Measurements from ENCODE around the gene CYP1B1. TPM values are rescaled to one million over a fixed set of nuclear protein-coding genes. Genes with fewer than 3 reads are reported as not detected.

Gene CYP1B1
- polyA plus RNA-seq, 3 donors = 63.2 to 250 (median 162) TPM

DNA sequence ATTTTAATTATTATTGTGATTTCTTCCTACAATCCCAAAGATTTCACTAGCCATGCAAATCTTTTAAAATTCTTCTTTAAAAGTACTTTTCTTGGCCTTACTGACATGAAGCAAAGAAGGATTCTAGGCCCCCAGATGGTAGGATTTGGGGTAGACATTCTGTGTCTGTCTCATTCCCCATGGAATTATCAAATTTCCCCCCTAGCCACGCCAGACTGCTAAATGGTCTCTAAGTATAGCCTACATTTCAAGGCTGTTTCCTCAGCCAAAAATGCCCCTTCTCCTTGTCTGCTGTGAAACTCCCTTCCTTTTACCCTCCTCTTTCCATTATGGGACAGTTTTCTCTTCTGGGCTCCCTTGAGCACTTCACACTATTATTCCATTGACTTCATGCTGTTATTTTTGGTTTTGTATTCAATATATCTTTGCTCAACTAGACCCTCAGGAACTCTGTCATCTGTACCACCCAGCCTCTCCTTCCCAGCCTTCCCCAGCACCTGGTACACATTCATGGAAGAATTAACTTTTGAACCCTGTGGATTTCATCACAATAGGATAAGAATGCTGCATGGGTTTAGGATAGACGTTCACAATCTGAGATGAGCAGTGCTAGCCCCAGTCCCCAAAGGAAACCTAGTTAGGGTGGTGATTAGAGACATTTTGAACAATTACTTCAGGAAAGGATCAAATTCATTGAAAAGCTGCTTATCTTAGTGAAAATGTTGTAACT is 21.5 kb upstream of the CYP1B1 start:
- no peak overlapping the region for H3K4me2 ChIP-seq (replicated peaks; ENCODE audit: extremely low read depth, low read length, poor library complexity, severe bottlenecking)

More for the DNA sequence above, 21.5 kb upstream of the CYP1B1 start:
- Histone ChIP-seq H3K9ac (ENCODE audit: insufficient read depth, low read length, poor library complexity, severe bottlenecking) (no peak overlapping the region), H3K9me3 (replicated peaks in 1 of 2; ENCODE audit: control insufficient read depth in 1 of 2, insufficient read depth in 1 of 2, low read length in 2 of 2) (no peaks in the 10 kb centered on the region), H3K4me1 (ENCODE audit: control insufficient read depth in 1 of 2, insufficient read depth in 2 of 2, low read length in 2 of 2) (peaks cover 38 to 50% of the 10 kb centered on the region in 2 donors), H3K79me2 (ENCODE audit: insufficient read depth, low read length) (no peaks in the 10 kb centered on the region), H3K4me3 (replicated peaks in 1 of 3; ENCODE audit: low read depth in 2 of 3, low read length in 3 of 3) (no peak overlapping the region), H3K27ac (ENCODE audit: low read depth in 1 of 2, low read length in 2 of 2) (no peak overlapping the region), H4K20me1 (ENCODE audit: insufficient read depth, low read length) (no peaks in the 10 kb centered on the region), H3K27me3 (ENCODE audit: control insufficient read depth in 2 of 2, insufficient read depth in 2 of 2, low read length in 2 of 2) (peaks cover 13 to 29% of the 10 kb centered on the region in 2 donors), H3K36me3 (replicated peaks in 1 of 2; ENCODE audit: control insufficient read depth in 1 of 2, insufficient read depth in 2 of 2, low read length in 2 of 2) (no peaks in the 10 kb centered on the region), H2AFZ (ENCODE audit: insufficient read depth, low read depth, low read length, poor library complexity, severe bottlenecking) (no peak overlapping the region)
- no peak for TF ChIP-seq CTCF (IDR thresholded peaks at IDR 0.05)
- whole genome bisulfite sequencing (ENCODE audit: insufficient coverage) = 75% methylated on average over 1 of the region's 2 CpGs
- peaks cover 17 to 21% of the 10 kb centered on the region in 2 donors for H3K36me3 Mint-ChIP-seq
- peak overlapping the region in 1 of 2 donors; percentile 90 for H3K4me3 Mint-ChIP-seq
- H3K27me3 Mint-ChIP-seq (ENCODE audit: low read depth in 3 of 3) = peaks cover 33 to 58% (median 51%) of the 10 kb centered on the region in 3 donors
- peaks cover 49% of the 10 kb centered on the region for H3K4me1 Mint-ChIP-seq
- DNase-seq = no peak
- H3K9me3 Mint-ChIP-seq = peaks cover 0 to 6% (median 4%) of the 10 kb centered on the region in 7 donors
- peak overlapping the region in 1 of 7 donors; percentile 58 for H3K27ac Mint-ChIP-seq
- intact Hi-C loops (cut with micrococcal nuclease) = no loop called here
